Liver (tissue), 3 donors: ENCODE measurements around the gene PTPRN.

Experiments
- EGR1 ChIP-seq, 2 donors: IDR thresholded peaks; 2 replicates each; pipeline ENCODE4 v1.6.1; 2016 to 2018; ENCODE audit warnings: antibody characterized with exemption in 2 of 2, low read depth in 2 of 2
- YY1 ChIP-seq: IDR thresholded peaks from 2 replicates; pipeline ENCODE4 v1.6.1; 2016; ENCODE audit warnings: antibody characterized with exemption, mild to moderate bottlenecking
- TF ChIP-seq, protein P1 (sequence below): fragments of 150-350 bp; IDR thresholded peaks from 2 replicates; pipeline ENCODE4 v1.5.1; 2017; ENCODE audit warnings: improper control_type of control experiment, low read depth, low read length; ENCODE audit not compliant: missing input control
- TF ChIP-seq, protein P2 (sequence below): IDR thresholded peaks from 2 replicates; pipeline ENCODE4 v1.6.1; 2016; ENCODE audit warnings: antibody characterized with exemption, mild to moderate bottlenecking
- TF ChIP-seq, protein P3 (sequence below): IDR thresholded peaks from 2 replicates; pipeline ENCODE4 v1.6.1; 2016; ENCODE audit warnings: antibody characterized with exemption
- donor health status: healthy.
- donor health status: healthy.

DNA sequence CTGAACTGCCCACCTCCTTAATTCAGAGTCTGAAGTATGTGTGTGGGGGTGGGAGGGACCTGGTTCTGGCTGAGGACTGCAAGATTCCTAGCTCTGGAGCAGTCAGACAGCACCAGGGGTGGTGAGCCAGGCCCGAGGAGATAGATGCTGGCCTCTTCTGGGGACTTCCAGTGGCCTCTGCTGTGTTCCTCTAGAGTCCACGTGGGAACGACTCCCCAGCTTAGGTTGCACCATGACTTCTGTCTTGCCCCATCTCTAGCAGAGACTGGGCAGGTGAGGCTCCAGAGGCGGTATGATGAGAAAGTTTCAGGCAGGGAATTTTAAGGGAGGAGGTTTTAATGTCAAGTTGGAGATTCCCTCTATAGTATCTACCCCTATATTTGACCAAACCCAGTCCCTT lies 45.4 kb upstream of the PTPRN start:
- TF ChIP-seq, protein P1, sequence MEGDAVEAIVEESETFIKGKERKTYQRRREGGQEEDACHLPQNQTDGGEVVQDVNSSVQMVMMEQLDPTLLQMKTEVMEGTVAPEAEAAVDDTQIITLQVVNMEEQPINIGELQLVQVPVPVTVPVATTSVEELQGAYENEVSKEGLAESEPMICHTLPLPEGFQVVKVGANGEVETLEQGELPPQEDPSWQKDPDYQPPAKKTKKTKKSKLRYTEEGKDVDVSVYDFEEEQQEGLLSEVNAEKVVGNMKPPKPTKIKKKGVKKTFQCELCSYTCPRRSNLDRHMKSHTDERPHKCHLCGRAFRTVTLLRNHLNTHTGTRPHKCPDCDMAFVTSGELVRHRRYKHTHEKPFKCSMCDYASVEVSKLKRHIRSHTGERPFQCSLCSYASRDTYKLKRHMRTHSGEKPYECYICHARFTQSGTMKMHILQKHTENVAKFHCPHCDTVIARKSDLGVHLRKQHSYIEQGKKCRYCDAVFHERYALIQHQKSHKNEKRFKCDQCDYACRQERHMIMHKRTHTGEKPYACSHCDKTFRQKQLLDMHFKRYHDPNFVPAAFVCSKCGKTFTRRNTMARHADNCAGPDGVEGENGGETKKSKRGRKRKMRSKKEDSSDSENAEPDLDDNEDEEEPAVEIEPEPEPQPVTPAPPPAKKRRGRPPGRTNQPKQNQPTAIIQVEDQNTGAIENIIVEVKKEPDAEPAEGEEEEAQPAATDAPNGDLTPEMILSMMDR, result no peak
- no peak for TF ChIP-seq EGR1 (IDR thresholded peaks at IDR 0.05; ENCODE audit: low read depth in 2 of 2)
- TF ChIP-seq, protein P2, sequence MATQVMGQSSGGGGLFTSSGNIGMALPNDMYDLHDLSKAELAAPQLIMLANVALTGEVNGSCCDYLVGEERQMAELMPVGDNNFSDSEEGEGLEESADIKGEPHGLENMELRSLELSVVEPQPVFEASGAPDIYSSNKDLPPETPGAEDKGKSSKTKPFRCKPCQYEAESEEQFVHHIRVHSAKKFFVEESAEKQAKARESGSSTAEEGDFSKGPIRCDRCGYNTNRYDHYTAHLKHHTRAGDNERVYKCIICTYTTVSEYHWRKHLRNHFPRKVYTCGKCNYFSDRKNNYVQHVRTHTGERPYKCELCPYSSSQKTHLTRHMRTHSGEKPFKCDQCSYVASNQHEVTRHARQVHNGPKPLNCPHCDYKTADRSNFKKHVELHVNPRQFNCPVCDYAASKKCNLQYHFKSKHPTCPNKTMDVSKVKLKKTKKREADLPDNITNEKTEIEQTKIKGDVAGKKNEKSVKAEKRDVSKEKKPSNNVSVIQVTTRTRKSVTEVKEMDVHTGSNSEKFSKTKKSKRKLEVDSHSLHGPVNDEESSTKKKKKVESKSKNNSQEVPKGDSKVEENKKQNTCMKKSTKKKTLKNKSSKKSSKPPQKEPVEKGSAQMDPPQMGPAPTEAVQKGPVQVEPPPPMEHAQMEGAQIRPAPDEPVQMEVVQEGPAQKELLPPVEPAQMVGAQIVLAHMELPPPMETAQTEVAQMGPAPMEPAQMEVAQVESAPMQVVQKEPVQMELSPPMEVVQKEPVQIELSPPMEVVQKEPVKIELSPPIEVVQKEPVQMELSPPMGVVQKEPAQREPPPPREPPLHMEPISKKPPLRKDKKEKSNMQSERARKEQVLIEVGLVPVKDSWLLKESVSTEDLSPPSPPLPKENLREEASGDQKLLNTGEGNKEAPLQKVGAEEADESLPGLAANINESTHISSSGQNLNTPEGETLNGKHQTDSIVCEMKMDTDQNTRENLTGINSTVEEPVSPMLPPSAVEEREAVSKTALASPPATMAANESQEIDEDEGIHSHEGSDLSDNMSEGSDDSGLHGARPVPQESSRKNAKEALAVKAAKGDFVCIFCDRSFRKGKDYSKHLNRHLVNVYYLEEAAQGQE, result no peak
- no peak for TF ChIP-seq YY1
- TF ChIP-seq, protein P3, sequence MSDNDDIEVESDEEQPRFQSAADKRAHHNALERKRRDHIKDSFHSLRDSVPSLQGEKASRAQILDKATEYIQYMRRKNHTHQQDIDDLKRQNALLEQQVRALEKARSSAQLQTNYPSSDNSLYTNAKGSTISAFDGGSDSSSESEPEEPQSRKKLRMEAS, result no peak
